NK-92 (cell line): ENCODE measurements around the gene SLC66A2.

Source experiments
- DNase-seq: peaks from one replicate; lab custom pipeline; 2025; ENCODE audit not compliant: unreplicated experiment; lab: John Stamatoyannopoulos, UW

Gene SLC66A2

GRCh38 chr18:79904357-79905147, 46.9 kb downstream of the SLC66A2 start:
- DNase-seq: no peak

GRCh38 chr18:79903787-79904356, 47.6 kb downstream of the SLC66A2 start:
- no peak for DNase-seq

DNA sequence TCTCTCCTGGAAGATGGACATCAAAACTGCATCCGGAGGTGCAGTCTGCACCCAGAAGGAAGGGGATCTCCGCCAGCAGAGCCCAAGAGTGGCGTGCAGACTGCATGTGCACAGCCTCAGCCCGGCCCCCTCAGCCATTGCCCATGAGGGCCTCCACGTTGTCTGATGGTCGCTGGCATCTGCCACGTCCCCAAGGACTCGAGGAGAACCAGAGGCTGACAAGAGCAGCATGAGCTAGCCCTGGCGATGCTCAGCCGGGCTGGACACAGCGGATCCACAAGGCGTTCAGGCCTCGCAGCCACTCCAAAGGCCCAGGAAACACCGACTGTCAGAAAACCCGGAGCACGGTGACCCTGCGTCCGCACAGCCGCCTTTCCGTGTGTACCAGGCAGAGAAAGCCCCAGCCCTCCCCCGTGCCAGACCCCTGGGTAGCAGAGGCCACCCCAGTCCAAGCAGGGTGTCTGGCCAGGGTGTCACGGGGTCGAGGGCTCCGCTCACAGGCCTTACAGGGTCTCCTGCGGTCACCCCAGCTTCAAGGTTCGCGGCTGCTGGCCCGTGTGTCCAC, 48.3 kb downstream of the SLC66A2 start:
- no peak for DNase-seq

GRCh38 chr18:79902640-79903039, 48.8 kb downstream of the SLC66A2 start:
- DNase-seq: no peak

- no peak for DNase-seq
These were observed 49.4 kb downstream of the SLC66A2 start for GRCh38 chr18:79902075-79902474.

DNA sequence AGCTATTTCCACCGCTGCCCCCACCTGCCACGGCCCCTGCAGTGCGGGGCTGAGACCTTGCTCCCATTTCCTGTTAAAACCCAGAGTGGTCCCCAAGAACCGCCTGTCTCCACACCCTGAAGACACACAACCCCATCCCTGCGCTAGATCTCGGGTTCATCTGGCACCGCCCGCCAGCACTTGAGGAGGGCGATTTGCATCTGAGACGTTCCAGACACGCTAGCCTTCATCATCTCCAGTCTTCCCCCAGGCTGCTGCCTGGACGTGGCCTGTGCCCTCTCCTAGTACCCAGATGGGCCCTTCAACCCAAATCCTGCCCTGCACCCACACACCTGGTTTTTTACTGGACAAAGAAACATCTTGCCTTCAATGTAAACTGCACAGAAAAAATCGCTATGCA, 49.8 kb downstream of the SLC66A2 start:
- DNase-seq: no peak

DNA sequence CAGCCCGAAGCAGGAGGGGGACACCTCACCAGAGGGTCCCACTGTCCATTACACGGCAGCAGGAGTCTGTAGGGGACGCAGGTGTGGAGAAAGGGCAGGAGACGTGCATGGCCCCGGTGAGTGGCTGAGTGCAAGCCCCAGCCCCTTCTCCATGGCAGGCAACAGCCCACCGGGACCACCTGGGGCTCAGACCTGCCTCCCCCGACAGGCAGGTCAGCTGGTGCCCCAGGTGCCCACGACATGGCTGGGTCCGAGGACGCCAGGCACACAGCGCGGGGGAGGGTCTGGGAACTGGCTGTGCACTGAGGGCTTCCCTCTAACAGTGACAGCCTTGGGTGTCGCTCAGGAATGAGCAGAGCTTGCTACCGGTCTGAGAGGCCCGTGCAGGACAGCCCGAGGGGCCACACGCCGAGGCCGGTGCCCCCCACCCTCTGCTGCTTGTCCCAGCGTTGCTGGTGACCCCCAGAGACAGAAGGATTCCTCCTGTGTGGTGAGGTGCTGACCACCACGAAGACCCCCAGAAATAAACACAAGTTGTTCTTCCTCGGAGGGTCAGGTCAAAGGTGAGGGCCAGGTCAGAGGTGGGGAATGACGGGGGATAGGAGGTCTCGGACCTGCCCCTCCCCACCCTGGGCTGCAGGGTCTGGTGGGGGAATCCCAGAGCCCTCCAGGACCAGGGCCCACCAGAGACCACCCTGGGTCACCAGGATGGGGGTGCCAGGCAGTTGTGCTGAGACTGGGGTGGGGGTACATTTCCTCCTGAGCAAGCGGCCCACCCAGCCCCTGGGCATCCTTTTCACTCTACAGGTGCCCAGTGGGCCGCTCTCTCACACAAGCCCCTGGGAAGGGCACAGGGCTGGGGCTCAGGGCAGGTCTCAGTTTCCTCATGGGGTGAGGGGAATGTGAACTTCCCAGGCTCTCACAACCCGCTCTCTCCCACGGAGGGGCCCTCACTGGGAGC, 50.6 kb downstream of the SLC66A2 start:
- no peak for DNase-seq

DNA sequence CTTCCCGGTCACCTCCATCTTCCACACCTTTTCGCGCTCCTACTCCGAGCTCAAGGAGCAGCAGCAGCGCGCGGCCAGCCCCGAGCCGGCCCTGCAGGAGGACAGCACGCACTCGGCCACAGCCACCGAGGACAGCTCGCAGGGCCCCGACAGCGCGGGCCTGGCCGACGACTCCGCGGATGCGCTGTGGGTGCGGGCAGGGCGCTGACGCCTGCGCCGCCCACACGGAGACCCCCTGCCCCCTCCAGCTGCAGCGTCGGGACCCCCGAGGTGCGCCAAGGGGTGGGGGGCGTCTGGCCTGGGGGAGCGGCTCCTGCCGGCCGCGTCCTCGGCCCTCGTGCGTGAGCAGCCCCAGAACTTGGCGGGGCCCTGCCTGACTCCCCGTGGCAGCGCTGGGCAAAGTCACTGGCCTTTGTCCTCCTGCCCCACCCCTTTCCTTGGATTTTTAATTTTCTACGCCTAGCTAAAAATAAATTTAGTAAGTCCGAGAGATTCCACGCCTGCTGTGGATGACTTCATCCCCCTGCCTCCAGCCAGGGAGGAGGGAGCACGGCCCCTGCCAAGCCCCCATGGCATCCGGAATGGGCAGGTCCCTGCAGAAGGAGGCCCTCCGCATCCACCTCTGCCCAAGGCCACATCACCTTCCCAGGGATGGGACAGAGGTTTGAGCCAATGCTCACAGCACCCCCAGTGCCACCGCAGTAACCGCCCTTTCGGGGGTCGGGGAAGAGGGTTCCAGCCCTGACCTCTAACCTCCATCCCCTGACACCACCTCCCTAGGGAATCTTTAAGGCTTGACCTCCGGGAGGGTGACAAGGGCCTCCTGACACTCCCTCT, 51.6 kb downstream of the SLC66A2 start:
- no peak for DNase-seq

GRCh38 chr18:79898952-79899608, 52.4 kb downstream of the SLC66A2 start:
- no peak for DNase-seq

- no peak for DNase-seq
These were observed 53.4 kb downstream of the SLC66A2 start for GRCh38 chr18:79897940-79898625.

DNA sequence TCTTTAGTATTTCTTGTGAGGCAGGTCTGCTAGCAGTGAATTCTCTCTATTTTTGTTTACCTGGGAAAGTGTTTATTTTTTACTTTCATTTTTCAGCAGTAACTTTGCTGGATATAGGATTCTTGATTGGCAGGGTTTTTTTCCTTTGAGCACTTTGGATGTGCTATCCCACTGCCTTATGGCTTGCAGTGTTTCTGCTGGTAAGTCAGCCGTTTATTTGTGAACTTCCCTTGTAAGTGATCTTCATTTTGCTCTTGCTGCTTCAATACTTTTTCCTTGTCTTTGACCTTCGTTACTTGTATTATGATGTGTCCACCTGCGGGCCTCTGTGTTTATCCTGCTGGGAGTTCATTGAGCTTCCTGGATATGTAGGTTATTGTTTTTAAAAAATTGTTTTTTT, 54.7 kb downstream of the SLC66A2 start:
- no peak for DNase-seq

- no peak for DNase-seq
These were observed 60.8 kb downstream of the SLC66A2 start for GRCh38 chr18:79890674-79891073.

DNA sequence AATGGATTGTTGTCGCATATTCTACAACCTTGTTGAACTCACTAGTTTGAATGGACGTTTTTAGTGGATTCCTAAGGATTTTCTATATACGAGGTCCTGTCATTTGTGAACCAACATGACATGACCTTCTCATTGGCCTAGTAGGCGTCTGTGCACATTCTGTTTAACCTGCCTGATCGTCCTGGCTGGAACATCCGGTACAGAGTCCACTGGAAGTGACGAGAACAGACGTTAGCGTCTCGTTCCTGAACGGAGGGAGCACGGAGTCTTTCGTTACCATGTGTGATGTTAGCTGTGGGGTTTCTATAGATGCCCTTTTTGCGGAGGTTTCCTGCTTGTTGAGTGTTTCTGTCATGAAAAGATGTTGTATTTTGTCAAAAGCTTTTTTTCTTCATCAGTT, 61.9 kb downstream of the SLC66A2 start:
- no peak for DNase-seq

DNA sequence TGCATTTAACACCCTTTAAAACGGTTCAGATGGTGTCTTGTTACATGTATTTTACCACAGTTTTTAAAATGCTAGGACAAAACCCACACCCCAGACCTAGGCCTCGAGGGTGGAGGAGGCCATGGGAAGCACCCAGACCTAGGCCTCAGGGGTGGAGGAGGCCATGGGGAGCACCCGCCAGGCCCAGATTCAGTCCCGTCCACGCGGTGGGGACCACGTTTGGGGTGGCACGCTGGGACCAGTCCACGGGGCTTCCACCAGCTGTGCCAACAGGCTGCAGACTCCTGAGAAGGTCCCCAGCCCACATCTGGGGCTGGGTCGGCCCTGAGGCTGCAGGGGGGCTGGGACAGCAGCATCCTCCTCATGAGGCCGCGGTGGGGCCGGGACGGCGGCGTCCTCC, 63.4 kb downstream of the SLC66A2 start:
- no peak for DNase-seq

DNA sequence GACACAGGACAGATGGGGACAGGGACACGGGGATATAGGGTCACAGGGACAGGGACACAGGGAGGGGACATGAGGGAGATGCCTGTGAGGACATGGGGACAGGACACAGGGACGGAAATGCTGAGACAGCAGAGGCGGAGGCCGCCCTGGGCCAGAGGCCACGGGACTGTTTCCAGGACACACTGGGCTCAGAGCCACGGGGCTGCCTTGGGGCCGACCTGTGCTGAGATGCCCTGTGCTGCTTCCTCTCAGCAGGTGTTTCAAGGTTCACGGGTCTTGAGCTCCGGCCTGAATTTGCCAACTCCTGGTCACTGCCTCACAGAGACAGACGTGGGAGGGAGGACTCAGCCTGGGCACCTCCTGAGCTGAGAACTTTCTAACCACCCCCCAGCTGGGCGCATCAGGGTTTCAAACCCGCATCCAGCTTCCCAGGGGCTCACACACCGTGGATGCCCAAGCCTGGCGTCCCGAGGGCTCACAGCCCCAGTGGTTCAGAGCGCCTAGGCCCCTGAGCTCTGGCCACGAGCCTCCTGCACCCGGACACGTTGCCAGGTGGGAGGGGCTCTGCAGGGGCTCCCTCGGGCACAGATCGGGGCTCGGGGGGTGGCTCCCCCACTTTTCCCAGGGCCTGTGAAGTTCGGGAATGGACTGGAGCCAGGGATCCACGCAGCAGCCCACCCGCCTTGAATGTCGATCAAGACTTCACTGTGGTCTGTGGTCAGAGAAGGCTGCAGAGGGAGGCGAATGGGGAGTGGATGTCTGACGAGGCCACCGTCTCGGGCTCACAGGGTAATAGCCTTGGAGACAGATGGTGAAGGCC, 64.1 kb downstream of the SLC66A2 start:
- no peak for DNase-seq

- DNase-seq: no peak
These were observed 66.3 kb downstream of the SLC66A2 start for GRCh38 chr18:79884963-79885728.

- DNase-seq: no peak
These were observed 67.0 kb downstream of the SLC66A2 start for GRCh38 chr18:79884294-79884962.
